Measurements from ENCODE around the gene KCNJ2. TPM values are rescaled to one million over a fixed set of nuclear protein-coding genes. Genes with fewer than 3 reads are reported as not detected.
A peak's percentile ranks its signal among the peaks of the same experiment; 100 is the strongest.

The KCNJ2 gene
- total RNA-seq, 3 donors from 2014 or later, result 2.4 to 8.8 (median 6.6) TPM

DNA sequence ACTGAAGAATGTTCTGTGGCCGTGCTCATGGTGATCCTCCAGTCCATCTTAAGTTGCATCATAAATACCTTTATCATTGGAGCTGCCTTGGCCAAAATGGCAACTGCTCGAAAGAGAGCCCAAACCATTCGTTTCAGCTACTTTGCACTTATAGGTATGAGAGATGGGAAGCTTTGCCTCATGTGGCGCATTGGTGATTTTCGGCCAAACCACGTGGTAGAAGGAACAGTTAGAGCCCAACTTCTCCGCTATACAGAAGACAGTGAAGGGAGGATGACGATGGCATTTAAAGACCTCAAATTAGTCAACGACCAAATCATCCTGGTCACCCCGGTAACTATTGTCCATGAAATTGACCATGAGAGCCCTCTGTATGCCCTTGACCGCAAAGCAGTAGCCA is 36.8 kb upstream of the KCNJ2 start:
- Histone ChIP-seq H3K9me3 (no peaks in the 10 kb centered on the region), H3K4me3 (no peak overlapping the region), H3K27ac (no peak overlapping the region), H3K4me1 (peaks cover 3 to 5% of the 10 kb centered on the region in 2 donors), H3K36me3 (no peaks in the 10 kb centered on the region), H3K27me3 (peaks cover 0 to 3% of the 10 kb centered on the region in 2 donors)
- intact Hi-C loops (cut with DNase I; ENCODE audit: low total_unique reads), result no loop called here
- no peak for DNase-seq (ENCODE audit: low spot score in 2 of 2)
- no peak for TF ChIP-seq POLR2A (IDR thresholded peaks at IDR 0.05)
- no peak for TF ChIP-seq POLR2AphosphoS5 (IDR thresholded peaks at IDR 0.05)
- TF ChIP-seq, protein P1, sequence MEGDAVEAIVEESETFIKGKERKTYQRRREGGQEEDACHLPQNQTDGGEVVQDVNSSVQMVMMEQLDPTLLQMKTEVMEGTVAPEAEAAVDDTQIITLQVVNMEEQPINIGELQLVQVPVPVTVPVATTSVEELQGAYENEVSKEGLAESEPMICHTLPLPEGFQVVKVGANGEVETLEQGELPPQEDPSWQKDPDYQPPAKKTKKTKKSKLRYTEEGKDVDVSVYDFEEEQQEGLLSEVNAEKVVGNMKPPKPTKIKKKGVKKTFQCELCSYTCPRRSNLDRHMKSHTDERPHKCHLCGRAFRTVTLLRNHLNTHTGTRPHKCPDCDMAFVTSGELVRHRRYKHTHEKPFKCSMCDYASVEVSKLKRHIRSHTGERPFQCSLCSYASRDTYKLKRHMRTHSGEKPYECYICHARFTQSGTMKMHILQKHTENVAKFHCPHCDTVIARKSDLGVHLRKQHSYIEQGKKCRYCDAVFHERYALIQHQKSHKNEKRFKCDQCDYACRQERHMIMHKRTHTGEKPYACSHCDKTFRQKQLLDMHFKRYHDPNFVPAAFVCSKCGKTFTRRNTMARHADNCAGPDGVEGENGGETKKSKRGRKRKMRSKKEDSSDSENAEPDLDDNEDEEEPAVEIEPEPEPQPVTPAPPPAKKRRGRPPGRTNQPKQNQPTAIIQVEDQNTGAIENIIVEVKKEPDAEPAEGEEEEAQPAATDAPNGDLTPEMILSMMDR (IDR thresholded peaks at IDR 0.05), result no peak

DNA sequence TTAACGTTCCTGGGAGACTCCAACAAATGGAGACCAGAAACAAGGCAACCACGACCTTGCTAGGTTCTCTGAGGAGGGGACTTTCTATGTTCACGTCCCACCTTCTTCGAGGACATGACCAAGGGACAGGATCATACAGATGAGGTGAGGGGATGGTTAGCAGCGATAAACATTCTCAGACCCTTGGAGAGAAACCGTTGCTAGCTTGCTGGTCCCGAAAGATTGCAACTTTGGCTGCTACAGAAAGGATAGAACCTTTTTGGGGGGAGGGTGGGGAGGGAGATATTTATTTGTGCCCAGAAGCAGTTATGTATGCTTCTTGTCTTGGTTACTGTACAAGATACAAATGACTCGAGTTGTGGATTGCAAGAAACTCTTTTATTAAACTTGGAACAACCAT is 35.3 kb upstream of the KCNJ2 start:
- Histone ChIP-seq H3K9me3 (no peaks in the 10 kb centered on the region), H3K27me3 (peaks cover 0 to 3% of the 10 kb centered on the region in 2 donors), H3K36me3 (no peaks in the 10 kb centered on the region), H3K4me1 (peaks cover 3 to 5% of the 10 kb centered on the region in 2 donors), H3K27ac (no peak overlapping the region), H3K4me3 (no peak overlapping the region)
- DNase-seq (ENCODE audit: low spot score in 2 of 2), result no peak
- intact Hi-C loops (cut with DNase I; ENCODE audit: low total_unique reads), result no loop called here
- no peak for TF ChIP-seq POLR2AphosphoS5 (IDR thresholded peaks at IDR 0.05)
- TF ChIP-seq, protein P1 (IDR thresholded peaks at IDR 0.05), result no peak
- no peak for TF ChIP-seq POLR2A (IDR thresholded peaks at IDR 0.05)

DNA sequence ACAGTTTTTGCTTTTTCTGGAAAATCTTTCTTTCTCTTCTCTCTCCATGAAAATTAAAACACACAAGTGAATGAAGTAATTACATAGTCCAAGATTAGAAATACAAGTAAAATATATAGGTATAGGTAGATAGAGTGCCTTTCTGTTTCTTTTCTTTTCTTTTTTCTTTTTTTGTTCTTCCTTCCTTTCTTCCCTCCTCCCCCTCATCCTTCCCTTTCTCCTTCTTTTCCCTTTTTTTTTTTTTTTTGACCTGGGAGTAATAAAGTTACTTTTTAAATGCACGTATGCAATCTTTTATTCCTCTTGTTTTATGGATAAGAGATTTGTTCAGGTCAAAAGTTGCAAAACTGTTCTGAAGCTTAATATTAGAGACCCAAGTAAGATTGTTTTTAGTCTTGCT is 34.6 kb upstream of the KCNJ2 start:
- Histone ChIP-seq H3K27ac (no peak overlapping the region), H3K36me3 (no peaks in the 10 kb centered on the region), H3K4me3 (no peak overlapping the region), H3K27me3 (peaks cover 0 to 3% of the 10 kb centered on the region in 2 donors), H3K4me1 (peaks cover 3 to 5% of the 10 kb centered on the region in 2 donors), H3K9me3 (no peaks in the 10 kb centered on the region)
- TF ChIP-seq POLR2AphosphoS5 (IDR thresholded peaks at IDR 0.05) (no peak), POLR2A (IDR thresholded peaks at IDR 0.05) (no peak)
- TF ChIP-seq, protein P1 (IDR thresholded peaks at IDR 0.05), result no peak
- DNase-seq (ENCODE audit: low spot score in 2 of 2), result no peak
- intact Hi-C loops (cut with DNase I; ENCODE audit: low total_unique reads), result no loop called here

DNA sequence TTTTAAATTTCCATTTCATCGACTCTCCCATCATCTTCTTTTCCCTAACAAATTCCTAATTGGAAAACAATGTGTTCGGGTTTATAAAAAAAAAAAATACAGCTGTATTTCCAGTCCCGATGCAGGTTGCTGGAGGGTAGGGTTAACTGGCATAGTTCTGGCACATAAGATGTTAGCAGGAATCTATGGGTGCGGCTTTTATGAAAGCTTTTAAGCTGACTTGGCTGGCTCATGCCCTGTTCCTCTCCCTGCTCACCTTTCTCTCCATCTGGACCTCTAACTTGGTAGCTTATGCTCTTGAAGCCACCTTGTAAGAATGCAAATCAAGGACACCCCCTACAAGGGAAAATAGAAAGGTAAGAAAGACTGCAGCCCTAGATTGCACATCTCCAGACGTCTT is 33.2 kb upstream of the KCNJ2 start:
- Histone ChIP-seq H3K9me3 (no peaks in the 10 kb centered on the region), H3K36me3 (no peaks in the 10 kb centered on the region), H3K27ac (peak overlapping the region in 1 of 2 donors; percentile 90), H3K27me3 (peaks cover 0 to 3% of the 10 kb centered on the region in 2 donors), H3K4me1 (peaks cover 0 to 3% of the 10 kb centered on the region in 2 donors), H3K4me3 (no peak overlapping the region)
- TF ChIP-seq POLR2A (IDR thresholded peaks at IDR 0.05), result no peak
- TF ChIP-seq, protein P1 (IDR thresholded peaks at IDR 0.05), result no peak
- no peak for TF ChIP-seq POLR2AphosphoS5 (IDR thresholded peaks at IDR 0.05)
- DNase-seq (ENCODE audit: low spot score in 2 of 2), result no peak
- intact Hi-C loops (cut with DNase I; ENCODE audit: low total_unique reads), result no loop called here

DNA sequence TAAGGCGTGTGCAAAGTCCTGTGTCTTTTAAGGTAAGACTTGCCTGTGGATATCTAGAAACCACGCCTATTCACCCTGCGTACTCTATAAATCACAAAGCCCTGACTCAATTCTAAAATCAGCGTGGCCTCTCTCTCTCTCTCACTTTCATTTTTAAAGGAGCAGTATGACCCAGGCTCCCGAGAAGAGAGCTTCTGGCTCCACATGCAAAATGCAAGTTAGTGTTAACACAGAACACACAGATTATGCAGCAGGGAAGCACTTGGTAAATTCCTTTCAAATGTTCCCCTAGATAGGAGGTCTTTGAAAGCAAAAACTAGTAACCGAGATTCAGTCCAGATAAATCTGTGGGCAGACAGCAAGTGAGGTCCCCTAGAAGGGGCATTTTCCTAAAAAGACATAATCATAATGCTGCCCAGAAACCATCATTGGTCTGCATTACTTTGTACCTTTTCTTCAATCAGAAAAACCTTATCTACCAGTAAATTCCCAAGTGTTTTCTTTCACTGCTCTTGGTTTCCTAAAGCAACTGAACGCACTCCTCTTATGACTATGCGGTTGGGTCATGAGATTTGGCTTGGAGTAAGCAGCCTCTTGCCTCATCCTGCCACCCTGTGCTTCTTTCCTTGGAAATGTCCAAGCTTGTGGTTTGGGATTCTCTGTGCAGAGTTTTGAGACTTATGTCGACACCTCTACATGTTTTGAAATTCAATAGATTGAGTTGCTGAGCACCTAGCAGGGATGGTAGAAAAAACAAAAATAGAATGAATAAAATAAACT is 31.7 kb upstream of the KCNJ2 start:
- intact Hi-C loops (cut with DNase I; ENCODE audit: low total_unique reads), result no loop called here
- H3K36me3 ChIP-seq, result no peaks in the 10 kb centered on the region

More for the DNA sequence above, 31.7 kb upstream of the KCNJ2 start:
- peak overlapping the region; percentile 28 to 59 (median 36) for H3K4me3 ChIP-seq
- peak overlapping the region; percentile 90 to 92 for H3K27ac ChIP-seq
- DNase-seq (ENCODE audit: low spot score in 2 of 2), result peak in 1 of 2 donors; percentile 76
- H3K27me3 ChIP-seq, result peaks cover 0 to 1% of the 10 kb centered on the region in 2 donors
- no peaks in the 10 kb centered on the region for H3K9me3 ChIP-seq
- H3K4me1 ChIP-seq, result peaks cover 0 to 3% of the 10 kb centered on the region in 2 donors
- TF ChIP-seq, protein P1 (IDR thresholded peaks at IDR 0.05), result no peak
- no peak for TF ChIP-seq POLR2A (IDR thresholded peaks at IDR 0.05)
- TF ChIP-seq POLR2AphosphoS5 (IDR thresholded peaks at IDR 0.05), result peak; percentile 74 to 80 (median 79)
